Stromal cell of bone marrow (primary cell): Measurements from ENCODE around the gene MYCBP2.
A peak's percentile ranks its signal among the peaks of the same experiment; 100 is the strongest.
"Not testable (repeated sequence)": the region's sequence is repeated elsewhere in the genome, so short reads cannot be mapped to it uniquely, and the experiment has no call there.

Source experiments
- DNase-seq: peaks from one replicate; pipeline ENCODE4 v3.0.0-alpha.2; 2012; ENCODE audit warnings: low read depth

Gene MYCBP2

GRCh38 chr13:77326905-77327604, at the start of gene MYCBP2:
TSS of gene MYCBP2 (minus strand) at chr13:77327094. CDS start at chr13:77326775, 319 bp downstream.
- peak; percentile 97 for DNase-seq

- no peak for DNase-seq
Observed at GRCh38 chr13:77375560-77376108, 48.7 kb upstream of the MYCBP2 start.

GRCh38 chr13:77374786-77375185, 47.9 kb upstream of the MYCBP2 start:
- no peak for DNase-seq

GRCh38 chr13:77374339-77374738, 47.4 kb upstream of the MYCBP2 start:
- DNase-seq, result no peak

- no peak for DNase-seq
Observed at GRCh38 chr13:77373502-77373901, 46.6 kb upstream of the MYCBP2 start.

GRCh38 chr13:77372275-77372674, 45.4 kb upstream of the MYCBP2 start:
- no peak for DNase-seq

- DNase-seq, result no peak
Observed at GRCh38 chr13:77370888-77371287, 44.0 kb upstream of the MYCBP2 start.

GRCh38 chr13:77362166-77362565, 35.3 kb upstream of the MYCBP2 start:
- DNase-seq, result no peak

GRCh38 chr13:77360032-77360685, 33.3 kb upstream of the MYCBP2 start:
- DNase-seq, result no peak

GRCh38 chr13:77359171-77359570, 32.3 kb upstream of the MYCBP2 start:
- DNase-seq, result no peak

- no peak for DNase-seq
Observed at GRCh38 chr13:77358001-77358400, 31.1 kb upstream of the MYCBP2 start.

- no peak for DNase-seq
Observed at GRCh38 chr13:77356155-77356554, 29.3 kb upstream of the MYCBP2 start.

GRCh38 chr13:77353995-77354394, 27.1 kb upstream of the MYCBP2 start:
- DNase-seq, result no peak

- no peak for DNase-seq
Observed at GRCh38 chr13:77351315-77351714, 24.4 kb upstream of the MYCBP2 start.

GRCh38 chr13:77350811-77351210, 23.9 kb upstream of the MYCBP2 start:
- DNase-seq, result no peak

GRCh38 chr13:77349365-77349764, 22.5 kb upstream of the MYCBP2 start:
- DNase-seq, result no peak

GRCh38 chr13:77347351-77347750, 20.5 kb upstream of the MYCBP2 start:
- not testable (repeated sequence) for DNase-seq

- DNase-seq, result no peak
Observed at GRCh38 chr13:77345150-77345780, 18.4 kb upstream of the MYCBP2 start.

GRCh38 chr13:77343841-77344240, 16.9 kb upstream of the MYCBP2 start:
- DNase-seq, result no peak

- DNase-seq, result no peak
Observed at GRCh38 chr13:77339408-77339807, 12.5 kb upstream of the MYCBP2 start.

- no peak for DNase-seq
Observed at GRCh38 chr13:77338961-77339401, 12.1 kb upstream of the MYCBP2 start.

- no peak for DNase-seq
Observed at GRCh38 chr13:77338329-77338728, 11.4 kb upstream of the MYCBP2 start.

GRCh38 chr13:77337159-77337558, 10.3 kb upstream of the MYCBP2 start:
- DNase-seq, result no peak
